ENCODE data around the gene FGGY. TPM values are rescaled to one million over a fixed set of nuclear protein-coding genes. Genes with fewer than 3 reads are reported as not detected.
"Not testable (repeated sequence)": the region's sequence is repeated elsewhere in the genome, so short reads cannot be mapped to it uniquely, and the experiment has no call there.

FGGY gene
- total and polyA plus RNA-seq, 4 donors = 5.3 to 25.1 (median 11.9) TPM

DNA sequence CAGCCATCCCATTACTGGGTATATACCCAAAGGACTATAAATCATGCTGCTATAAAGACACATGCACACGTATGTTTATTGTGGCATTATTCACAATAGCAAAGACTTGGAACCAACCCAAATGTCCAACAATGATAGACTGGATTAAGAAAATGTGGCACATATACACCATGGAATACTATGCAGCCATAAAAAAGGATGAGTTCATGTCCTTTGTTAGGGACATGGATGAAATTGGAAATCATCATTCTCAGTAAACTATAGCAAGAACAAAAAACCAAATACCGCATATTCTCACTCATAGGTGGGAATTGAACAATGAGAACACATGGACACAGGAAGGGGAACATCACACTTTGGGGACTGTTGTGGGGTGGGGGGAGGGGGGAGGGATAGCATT is 241.6 kb downstream of the FGGY start:
- WGBS, 2 donors = 98 to 100% methylated on average over 1 of the region's 2 CpGs
- H3K4me1 ChIP-seq (ENCODE audit: control insufficient read depth in 1 of 2, insufficient read depth in 2 of 2, low read length in 2 of 2); ATAC-seq (ENCODE audit: low FRiP score); H3K9me3 ChIP-seq (ENCODE audit: control insufficient read depth, low read length); H3K27me3 ChIP-seq (ENCODE audit: control insufficient read depth in 1 of 2, insufficient read depth in 2 of 2, low read length in 1 of 2); H3K4me3 ChIP-seq (ENCODE audit: low read length in 2 of 2); intact Hi-C loops (cut with DNase I); H3K36me3 ChIP-seq (ENCODE audit: control insufficient read depth in 1 of 2, insufficient read depth in 2 of 2, low read length in 1 of 2); DNase-seq; H3K27ac ChIP-seq (ENCODE audit: low read depth in 1 of 2, low read length in 2 of 2): not testable (repeated sequence)

DNA sequence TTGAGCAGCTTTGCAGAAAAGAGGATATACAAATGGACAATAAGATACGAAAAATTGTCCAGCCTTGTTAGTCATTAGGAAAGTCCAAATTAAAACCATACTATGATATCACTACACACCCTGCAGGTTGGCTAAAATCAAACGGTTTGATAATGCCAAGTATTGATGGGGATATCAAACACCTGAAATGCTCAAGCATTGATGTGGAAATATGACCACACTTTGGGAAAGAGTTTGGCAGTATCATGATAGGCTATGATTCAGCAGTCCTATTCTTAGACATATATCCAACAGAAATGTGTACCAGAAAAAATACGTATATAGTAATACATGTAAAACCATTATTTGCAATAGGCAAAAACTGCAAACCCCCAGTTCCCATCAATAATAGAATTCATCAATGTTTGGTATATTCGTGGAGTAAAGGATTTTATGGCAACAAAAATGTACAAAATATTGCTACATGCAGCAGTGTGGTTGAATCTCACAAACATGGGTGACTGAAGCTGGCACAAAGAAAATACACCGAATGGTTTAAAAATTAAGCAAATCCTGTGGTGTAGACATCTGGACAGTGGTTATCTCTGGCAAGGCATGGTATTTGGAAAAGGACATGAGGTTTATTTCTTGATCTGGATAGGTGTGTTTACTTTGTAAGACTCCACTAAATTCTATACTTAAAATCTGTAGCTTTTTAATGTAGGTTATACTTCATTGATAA is 243.2 kb downstream of the FGGY start:
- Histone ChIP-seq H3K4me3 (ENCODE audit: low read length in 2 of 2) (no peak overlapping the region), H3K4me1 (ENCODE audit: control insufficient read depth in 1 of 2, insufficient read depth in 2 of 2, low read length in 2 of 2) (peaks cover 0 to 3% of the 10 kb centered on the region in 2 donors), H3K27ac (ENCODE audit: low read depth in 1 of 2, low read length in 2 of 2) (no peak overlapping the region), H3K36me3 (ENCODE audit: control insufficient read depth in 1 of 2, insufficient read depth in 2 of 2, low read length in 1 of 2) (no peaks in the 10 kb centered on the region), H3K27me3 (ENCODE audit: control insufficient read depth in 1 of 2, insufficient read depth in 2 of 2, low read length in 1 of 2) (no peaks in the 10 kb centered on the region), H3K9me3 (ENCODE audit: control insufficient read depth, low read length) (no peaks in the 10 kb centered on the region)
- DNase-seq = no peak
- 79 to 80% methylated on average over 5 of the region's 5 CpGs for WGBS, 2 donors
- no peak for ATAC-seq (ENCODE audit: low FRiP score)
- intact Hi-C loops (cut with DNase I) = no loop called here

GRCh38 chr1:59541161-59541560 is 244.3 kb downstream of the FGGY start:
- 92 to 93% methylated on average over 2 of the region's 2 CpGs for WGBS, 2 donors
- no peak for ATAC-seq (ENCODE audit: low FRiP score)

DNA sequence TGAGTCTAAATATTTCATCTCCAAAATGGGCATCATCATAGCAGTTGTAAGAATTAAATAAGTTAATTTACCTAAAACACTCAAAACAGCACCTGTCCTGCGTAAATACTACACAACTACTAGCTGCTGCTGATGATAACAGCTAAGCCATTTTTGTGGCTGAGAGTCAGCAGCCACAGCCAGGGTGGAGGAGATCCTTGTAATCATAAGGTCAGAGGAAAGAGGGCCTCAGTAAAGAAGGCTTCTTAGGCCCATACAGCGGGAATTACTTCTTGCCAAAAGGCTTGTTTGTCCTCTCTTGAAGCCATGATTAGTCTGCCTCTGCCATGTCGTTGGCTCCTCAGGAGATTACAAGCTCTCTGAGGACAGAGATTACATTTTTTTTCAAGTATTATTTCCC is 245.0 kb downstream of the FGGY start:
- Histone ChIP-seq H3K4me3 (ENCODE audit: low read length in 2 of 2) (no peak overlapping the region), H3K27ac (ENCODE audit: low read depth in 1 of 2, low read length in 2 of 2) (no peak overlapping the region), H3K9me3 (ENCODE audit: control insufficient read depth, low read length) (no peaks in the 10 kb centered on the region), H3K27me3 (ENCODE audit: control insufficient read depth in 1 of 2, insufficient read depth in 2 of 2, low read length in 1 of 2) (no peaks in the 10 kb centered on the region), H3K4me1 (ENCODE audit: control insufficient read depth in 1 of 2, insufficient read depth in 2 of 2, low read length in 2 of 2) (peaks cover 0 to 3% of the 10 kb centered on the region in 2 donors), H3K36me3 (ENCODE audit: control insufficient read depth in 1 of 2, insufficient read depth in 2 of 2, low read length in 1 of 2) (no peaks in the 10 kb centered on the region)
- ATAC-seq (ENCODE audit: low FRiP score) (no peak), DNase-seq (no peak)
- 84 to 92% methylated on average over 3 of the region's 3 CpGs for WGBS, 2 donors
- intact Hi-C loops (cut with DNase I) = no loop called here

More at GRCh38 chr1:59541161-59541560, 244.3 kb downstream of the FGGY start:
- Histone ChIP-seq H3K4me1 (ENCODE audit: control insufficient read depth in 1 of 2, insufficient read depth in 2 of 2, low read length in 2 of 2) (peaks cover 0 to 3% of the 10 kb centered on the region in 2 donors), H3K27ac (ENCODE audit: low read depth in 1 of 2, low read length in 2 of 2) (no peak overlapping the region), H3K9me3 (ENCODE audit: control insufficient read depth, low read length) (no peaks in the 10 kb centered on the region), H3K27me3 (ENCODE audit: control insufficient read depth in 1 of 2, insufficient read depth in 2 of 2, low read length in 1 of 2) (no peaks in the 10 kb centered on the region), H3K36me3 (ENCODE audit: control insufficient read depth in 1 of 2, insufficient read depth in 2 of 2, low read length in 1 of 2) (no peaks in the 10 kb centered on the region), H3K4me3 (ENCODE audit: low read length in 2 of 2) (no peak overlapping the region)
- intact Hi-C loops (cut with DNase I) = no loop called here
- DNase-seq = no peak

GRCh38 chr1:59543211-59543668 is 246.3 kb downstream of the FGGY start:
- intact Hi-C loops (cut with DNase I) = no loop called here
- Histone ChIP-seq H3K9me3 (ENCODE audit: control insufficient read depth, low read length) (no peaks in the 10 kb centered on the region), H3K4me3 (ENCODE audit: low read length in 2 of 2) (no peak overlapping the region), H3K27me3 (ENCODE audit: control insufficient read depth in 1 of 2, insufficient read depth in 2 of 2, low read length in 1 of 2) (no peaks in the 10 kb centered on the region), H3K27ac (ENCODE audit: low read depth in 1 of 2, low read length in 2 of 2) (no peak overlapping the region), H3K4me1 (ENCODE audit: control insufficient read depth in 1 of 2, insufficient read depth in 2 of 2, low read length in 2 of 2) (peaks cover 0 to 3% of the 10 kb centered on the region in 2 donors), H3K36me3 (ENCODE audit: control insufficient read depth in 1 of 2, insufficient read depth in 2 of 2, low read length in 1 of 2) (no peaks in the 10 kb centered on the region)
- WGBS, 2 donors = 5 to 17% methylated on average over 5 of the region's 5 CpGs
- DNase-seq (no peak), ATAC-seq (ENCODE audit: low FRiP score) (no peak)

DNA sequence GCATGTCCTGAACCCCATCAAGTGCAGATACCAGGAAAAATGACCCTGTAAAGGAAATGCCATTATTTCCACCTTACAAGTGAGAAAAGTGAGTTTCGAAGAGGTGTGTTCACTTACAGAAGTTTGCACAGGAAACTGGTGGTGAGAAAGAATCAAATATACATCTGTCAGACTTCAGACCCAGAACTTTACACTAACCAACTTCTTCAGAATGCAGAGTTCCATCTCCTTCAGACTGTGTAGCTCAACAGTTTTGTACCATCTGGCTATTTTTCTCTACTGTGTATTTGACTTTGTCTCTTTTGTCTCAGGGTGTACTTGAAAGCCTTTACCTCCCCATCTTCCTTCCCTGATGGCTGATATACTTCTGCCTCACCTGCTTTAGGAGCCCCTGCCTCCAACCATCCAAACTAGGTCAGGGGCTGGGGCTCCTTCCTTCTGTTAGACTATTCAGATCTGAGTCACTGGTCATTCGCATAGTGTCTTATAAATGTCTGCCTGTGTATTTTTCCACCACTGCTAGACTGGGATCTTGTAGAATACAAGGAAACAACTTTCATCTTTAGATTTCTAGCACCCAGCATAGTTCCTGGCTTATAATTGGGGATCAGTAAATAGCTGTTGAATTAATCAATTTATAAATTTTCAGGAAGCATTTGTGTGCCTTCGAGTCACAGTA is 247.9 kb downstream of the FGGY start:
- no peak overlapping the region for H3K4me3 ChIP-seq (ENCODE audit: low read length in 2 of 2)
- ATAC-seq (ENCODE audit: low FRiP score) = no peak
- H3K27ac ChIP-seq (ENCODE audit: low read depth in 1 of 2, low read length in 2 of 2) = no peak overlapping the region
- no peaks in the 10 kb centered on the region for H3K36me3 ChIP-seq (ENCODE audit: control insufficient read depth in 1 of 2, insufficient read depth in 2 of 2, low read length in 1 of 2)
- H3K9me3 ChIP-seq (ENCODE audit: control insufficient read depth, low read length) = no peaks in the 10 kb centered on the region
- intact Hi-C loops (cut with DNase I) = no loop called here
- H3K27me3 ChIP-seq (ENCODE audit: control insufficient read depth in 1 of 2, insufficient read depth in 2 of 2, low read length in 1 of 2) = no peaks in the 10 kb centered on the region
- no peak for DNase-seq
- WGBS, 2 donors = 96 to 99% methylated on average over 3 of the region's 3 CpGs
- H3K4me1 ChIP-seq (ENCODE audit: control insufficient read depth in 1 of 2, insufficient read depth in 2 of 2, low read length in 2 of 2) = peaks cover 0 to 3% of the 10 kb centered on the region in 2 donors

- DNase-seq (no peak), ATAC-seq (ENCODE audit: low FRiP score) (no peak)
- no peaks in the 10 kb centered on the region for H3K27me3 ChIP-seq (ENCODE audit: control insufficient read depth in 1 of 2, insufficient read depth in 2 of 2, low read length in 1 of 2)
- peaks cover 0 to 8% of the 10 kb centered on the region in 2 donors for H3K4me1 ChIP-seq (ENCODE audit: control insufficient read depth in 1 of 2, insufficient read depth in 2 of 2, low read length in 2 of 2)
- no peak overlapping the region for H3K4me3 ChIP-seq (ENCODE audit: low read length in 2 of 2)
- no peak overlapping the region for H3K27ac ChIP-seq (ENCODE audit: low read depth in 1 of 2, low read length in 2 of 2)
- H3K36me3 ChIP-seq (ENCODE audit: control insufficient read depth in 1 of 2, insufficient read depth in 2 of 2, low read length in 1 of 2) = no peaks in the 10 kb centered on the region
- no peaks in the 10 kb centered on the region for H3K9me3 ChIP-seq (ENCODE audit: control insufficient read depth, low read length)
- WGBS, 2 donors = 90% methylated on average over 2 of the region's 2 CpGs
- intact Hi-C loops (cut with DNase I) = no loop called here
These were observed 248.9 kb downstream of the FGGY start for GRCh38 chr1:59545830-59546229.

GRCh38 chr1:59549066-59549837 is 252.4 kb downstream of the FGGY start:
- no peak overlapping the region for H3K27ac ChIP-seq (ENCODE audit: low read depth in 1 of 2, low read length in 2 of 2)
- 70 to 72% methylated on average over 5 of the region's 5 CpGs for WGBS, 2 donors
- ATAC-seq (ENCODE audit: low FRiP score) = no peak

More at GRCh38 chr1:59549066-59549837, 252.4 kb downstream of the FGGY start:
- intact Hi-C loops (cut with DNase I) = no loop called here
- H3K36me3 ChIP-seq (ENCODE audit: control insufficient read depth in 1 of 2, insufficient read depth in 2 of 2, low read length in 1 of 2) = no peaks in the 10 kb centered on the region
- H3K4me1 ChIP-seq (ENCODE audit: control insufficient read depth in 1 of 2, insufficient read depth in 2 of 2, low read length in 2 of 2) = peaks cover 0 to 5% of the 10 kb centered on the region in 2 donors
- no peak for DNase-seq
- H3K4me3 ChIP-seq (ENCODE audit: low read length in 2 of 2) = no peak overlapping the region
- H3K9me3 ChIP-seq (ENCODE audit: control insufficient read depth, low read length) = no peaks in the 10 kb centered on the region
- H3K27me3 ChIP-seq (ENCODE audit: control insufficient read depth in 1 of 2, insufficient read depth in 2 of 2, low read length in 1 of 2) = no peaks in the 10 kb centered on the region
